Activated CD8-positive, alpha-beta memory T cell treated with anti-CD3 and anti-CD28 coated beads for 48 hours (primary cell): ENCODE results near the gene NARS2.

Experiments
- DNase-seq, 3 experiments: peaks; one replicate each; pipeline ENCODE4 v3.0.0-alpha.2; 2020; ENCODE audit warnings: low read depth in 2 of 3, low spot score in 2 of 3

NARS2 gene

DNA sequence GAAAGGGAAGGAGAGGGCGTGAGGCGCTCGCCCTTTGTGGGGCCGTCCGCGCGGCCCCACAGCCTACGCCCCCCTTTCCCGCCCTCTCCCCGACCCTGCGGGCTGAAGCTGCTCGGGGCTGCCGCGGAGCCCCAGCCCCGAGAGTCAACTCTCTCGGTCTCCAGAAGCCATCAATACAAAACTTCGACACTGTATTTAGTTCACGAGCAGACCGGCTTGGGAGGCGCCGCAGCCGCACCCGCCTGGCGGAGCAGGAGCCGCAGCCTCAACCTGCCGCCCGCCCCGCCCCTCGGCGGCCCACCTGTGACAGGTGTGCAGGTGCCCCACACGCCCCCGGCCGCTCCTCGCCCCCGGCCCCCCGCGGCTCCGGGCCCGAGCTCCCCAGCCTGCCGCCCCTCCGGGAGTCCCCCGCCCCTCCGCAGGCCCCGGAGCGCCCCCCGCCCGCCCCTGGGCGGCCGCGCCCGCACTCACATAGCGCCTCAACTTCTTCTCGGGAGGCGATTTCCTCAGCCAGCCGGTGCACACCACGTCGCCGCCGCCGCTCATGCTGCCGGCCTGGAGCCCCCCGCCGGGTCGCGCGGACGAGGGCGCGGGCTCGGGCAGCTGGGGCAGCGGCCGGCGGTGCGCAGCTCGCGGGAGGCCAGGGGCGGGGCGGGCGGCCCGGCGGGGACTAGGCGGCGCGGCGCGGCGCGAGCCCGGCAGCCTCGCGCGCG, 157.3 kb downstream of the NARS2 start, which contains the start of gene GAB2:
TSS of gene GAB2 (minus strand) at position 646 of the 713 bp plus-strand sequence. CDS start at position 546, 100 bp downstream.
- DNase-seq, result no peak

GRCh38 chr11:78416285-78417174, 158.1 kb downstream of the NARS2 start:
- DNase-seq, result peak; percentile 44 to 60 (median 47)

- DNase-seq, result no peak
Measured at GRCh38 chr11:78415338-78415737, 159.3 kb downstream of the NARS2 start.

GRCh38 chr11:78414321-78415051, 160.2 kb downstream of the NARS2 start:
- DNase-seq, result no peak

DNA sequence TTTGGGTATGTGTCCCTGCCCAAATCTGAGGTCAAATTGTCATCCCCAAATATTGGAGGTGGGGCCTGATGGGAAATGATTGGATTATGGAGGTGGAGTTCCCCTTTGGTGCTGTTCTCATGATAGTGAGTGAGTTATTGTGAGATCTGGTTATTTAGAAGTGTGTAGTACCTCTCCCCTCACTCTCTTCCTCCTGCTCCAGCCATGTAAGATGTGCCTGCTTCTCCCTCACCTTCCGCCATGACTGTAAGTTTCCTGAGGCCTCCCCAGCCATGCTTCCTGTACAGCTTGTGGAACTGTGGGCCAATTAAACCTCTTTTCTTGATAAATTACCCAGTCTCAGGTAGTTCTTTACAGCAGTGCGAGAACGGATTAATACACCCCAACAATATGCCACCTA, 166.0 kb downstream of the NARS2 start:
- no peak for DNase-seq

DNA sequence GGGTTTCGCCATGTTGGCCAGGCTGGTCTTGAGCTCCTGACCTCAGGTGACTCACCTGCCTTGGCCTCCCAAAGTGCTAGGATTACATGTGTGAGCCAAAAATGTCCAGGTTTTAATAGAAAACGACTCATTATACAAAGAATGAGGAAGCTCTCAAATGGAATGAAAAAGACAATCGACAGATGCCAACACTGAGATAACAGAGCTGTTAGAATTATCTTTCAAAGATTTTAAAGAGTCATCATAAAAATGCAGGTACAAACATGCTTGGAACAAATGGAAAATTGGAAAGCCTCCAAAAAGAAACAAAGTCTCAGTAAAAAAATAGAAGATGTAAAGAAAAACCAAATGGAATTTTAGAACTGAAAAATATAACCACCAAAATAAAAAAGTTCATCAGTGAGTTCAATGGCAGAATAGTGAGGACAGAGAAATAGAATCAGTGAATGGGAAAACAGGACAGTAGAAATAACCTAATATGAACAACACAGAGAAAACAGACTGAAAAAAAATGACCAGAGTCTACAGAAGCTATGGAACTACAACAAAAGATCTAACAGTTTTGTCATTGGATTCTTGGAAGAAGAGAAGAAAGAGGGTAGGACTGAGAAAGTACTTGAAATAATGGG, 168.0 kb downstream of the NARS2 start:
- DNase-seq, result no peak

DNA sequence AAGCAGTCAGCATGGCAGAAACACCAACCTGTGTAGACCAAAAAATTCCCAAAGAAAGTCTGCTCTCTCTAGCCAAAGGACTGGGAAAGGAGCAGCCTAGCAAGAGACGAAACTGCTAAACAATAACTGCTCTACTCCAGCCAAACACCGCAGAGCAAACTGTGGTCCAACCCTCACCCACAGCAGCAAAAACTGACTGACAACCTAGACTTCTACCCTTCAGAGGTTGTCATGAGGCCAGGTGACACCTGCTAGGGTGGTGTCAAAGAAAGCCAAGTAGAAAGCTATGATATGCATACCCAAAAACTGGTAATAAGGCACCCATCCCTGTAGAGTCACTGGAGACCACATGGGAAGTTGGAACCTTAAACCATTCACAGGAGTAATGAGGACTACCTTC, 168.9 kb downstream of the NARS2 start:
- DNase-seq, result no peak

- DNase-seq, result no peak
Measured at GRCh38 chr11:78403781-78404180, 170.9 kb downstream of the NARS2 start.

- DNase-seq, result no peak
Measured at GRCh38 chr11:78402847-78403246, 171.8 kb downstream of the NARS2 start.

GRCh38 chr11:78400702-78401101, 174.0 kb downstream of the NARS2 start:
- DNase-seq, result no peak

- no peak for DNase-seq
Measured at GRCh38 chr11:78400116-78400515, 174.5 kb downstream of the NARS2 start.

DNA sequence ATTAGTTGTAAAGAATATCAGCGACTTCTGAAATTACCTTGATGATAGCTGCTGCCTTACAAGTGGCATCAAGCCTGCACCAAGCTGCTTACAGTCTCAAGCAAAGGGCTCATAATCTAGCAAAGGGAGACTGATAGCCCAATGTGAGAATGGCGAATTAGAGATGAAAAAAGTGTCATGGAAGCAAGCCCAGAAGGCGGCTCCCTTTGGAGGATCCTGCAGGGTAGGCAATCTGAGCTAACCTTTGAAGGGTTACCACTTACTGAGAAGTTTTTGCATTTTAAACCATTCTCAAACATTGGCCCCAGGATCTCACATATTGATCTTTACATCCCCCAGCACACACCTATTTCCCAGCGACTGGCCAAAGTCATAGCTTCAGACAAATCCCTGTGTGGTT, 175.5 kb downstream of the NARS2 start:
- no peak for DNase-seq

- DNase-seq, result no peak
Measured at GRCh38 chr11:78398715-78399114, 175.9 kb downstream of the NARS2 start.

DNA sequence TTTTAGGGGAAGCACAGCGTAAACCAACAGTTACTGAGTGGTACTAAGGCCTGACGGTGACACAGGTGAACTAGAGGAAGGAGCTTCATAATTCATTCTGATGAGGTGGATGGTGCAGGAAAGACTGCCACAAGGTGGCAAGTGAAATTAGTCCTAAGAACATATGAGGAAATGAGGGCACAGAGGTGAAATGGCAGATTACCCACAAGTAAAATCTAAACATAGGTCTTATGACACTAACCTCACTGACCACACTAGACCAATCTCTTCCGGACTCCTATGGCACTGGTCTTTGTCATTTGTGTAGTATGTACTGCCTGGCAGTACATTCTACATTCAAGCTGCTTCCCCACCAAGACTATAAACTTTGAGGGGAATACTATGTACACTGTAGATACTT, 177.3 kb downstream of the NARS2 start:
- DNase-seq, result no peak

GRCh38 chr11:78395597-78395996, 179.1 kb downstream of the NARS2 start:
- DNase-seq, result no peak

- no peak for DNase-seq
Measured at GRCh38 chr11:78392854-78393253, 181.8 kb downstream of the NARS2 start.

GRCh38 chr11:78391424-78391823, 183.2 kb downstream of the NARS2 start:
- no peak for DNase-seq

- no peak for DNase-seq
Measured at GRCh38 chr11:78390809-78391208, 183.9 kb downstream of the NARS2 start.

- DNase-seq, result no peak
Measured at GRCh38 chr11:78386215-78386941, 188.3 kb downstream of the NARS2 start.
